Kasumi-1 (cell line): ENCODE results near the gene CDKN1C.
A peak's percentile ranks its signal among the peaks of the same experiment; 100 is the strongest.
"Not testable (repeated sequence)": the region's sequence is repeated elsewhere in the genome, so short reads cannot be mapped to it uniquely, and the experiment has no call there.

ENCODE experiments used
- DNase-seq, 2 experiments: peaks; one replicate each; lab custom pipeline; 2025; lab: John Stamatoyannopoulos, UW

Gene CDKN1C

DNA sequence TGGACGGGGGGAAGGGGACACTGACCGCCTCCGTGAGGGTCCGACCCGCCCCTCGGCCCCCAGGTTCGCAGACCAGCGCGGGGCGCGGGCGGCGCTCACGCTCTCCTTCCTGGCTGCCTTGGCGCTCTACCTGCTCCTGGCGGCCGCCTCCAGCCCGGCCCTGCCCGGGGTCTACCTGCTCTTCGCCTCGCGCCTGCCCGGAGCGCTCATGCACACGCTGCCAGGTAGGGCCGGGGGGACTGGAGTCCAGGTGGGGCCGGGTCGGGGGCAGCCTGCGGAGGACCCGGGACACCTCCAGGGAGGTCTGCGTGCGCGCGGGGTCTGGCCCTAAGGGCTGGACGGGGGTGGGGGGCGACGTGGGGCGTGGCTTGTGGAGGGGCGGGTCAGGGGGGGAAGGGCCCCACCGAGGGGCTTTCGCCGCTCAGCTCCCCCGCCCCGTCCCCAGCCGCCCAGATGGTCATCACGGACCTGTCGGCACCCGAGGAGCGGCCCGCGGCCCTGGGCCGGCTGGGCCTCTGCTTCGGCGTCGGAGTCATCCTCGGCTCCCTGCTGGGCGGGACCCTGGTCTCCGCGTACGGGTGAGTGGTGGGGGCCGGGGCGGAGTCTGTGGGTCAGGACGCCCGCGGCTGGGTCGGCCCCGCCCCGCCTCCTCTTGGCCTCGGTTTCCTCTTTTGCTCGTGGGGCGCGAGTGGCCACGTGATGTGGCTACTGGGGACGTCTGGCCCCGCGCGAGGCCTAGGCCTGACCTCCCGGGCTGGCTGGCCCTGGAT is 23.7 kb upstream of the CDKN1C start:
- no peak for DNase-seq

DNA sequence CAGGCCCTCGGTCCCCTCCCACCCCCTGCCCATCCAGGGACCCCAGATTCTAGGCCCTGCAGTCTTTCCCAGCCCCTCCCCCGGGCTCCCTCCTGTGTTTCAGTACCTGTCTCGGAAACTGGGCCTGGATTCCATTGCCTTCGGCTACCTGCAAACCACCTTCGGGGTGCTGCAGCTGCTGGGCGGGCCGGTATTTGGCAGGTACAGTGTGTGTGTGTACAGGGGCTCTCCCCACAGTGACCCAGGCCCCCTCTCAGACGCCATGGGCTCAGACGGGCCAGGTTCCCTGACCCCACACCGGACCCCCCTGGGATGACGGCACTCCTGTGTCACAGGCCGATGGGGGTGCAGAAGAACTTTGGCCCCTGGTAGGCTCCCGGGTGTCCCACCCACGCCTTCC is 22.6 kb upstream of the CDKN1C start:
- no peak for DNase-seq

DNA sequence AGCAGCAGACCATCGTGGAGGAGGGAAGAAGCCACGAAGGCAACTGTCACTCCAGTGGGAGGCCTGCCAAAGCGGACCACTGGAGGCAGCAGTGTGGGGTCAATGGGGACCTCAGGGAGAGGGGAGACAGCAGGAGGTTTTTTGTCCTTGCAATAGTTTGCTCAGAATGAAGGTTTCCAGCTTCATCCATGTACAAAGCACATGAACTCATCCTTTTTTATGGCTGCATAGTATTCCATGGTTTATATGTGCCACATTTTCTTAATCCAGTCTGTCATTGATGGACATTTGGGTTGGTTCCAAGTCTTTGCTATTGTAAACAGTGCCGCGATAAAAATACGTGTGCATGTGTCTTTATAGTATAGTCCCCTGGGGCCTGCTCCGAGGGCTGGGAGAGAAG is 19.7 kb upstream of the CDKN1C start:
- not testable (repeated sequence) for DNase-seq

- DNase-seq = no peak
Measured at GRCh38 chr11:2904153-2905052, 18.8 kb upstream of the CDKN1C start.

GRCh38 chr11:2903672-2904011 is 18.1 kb upstream of the CDKN1C start:
- no peak for DNase-seq

DNA sequence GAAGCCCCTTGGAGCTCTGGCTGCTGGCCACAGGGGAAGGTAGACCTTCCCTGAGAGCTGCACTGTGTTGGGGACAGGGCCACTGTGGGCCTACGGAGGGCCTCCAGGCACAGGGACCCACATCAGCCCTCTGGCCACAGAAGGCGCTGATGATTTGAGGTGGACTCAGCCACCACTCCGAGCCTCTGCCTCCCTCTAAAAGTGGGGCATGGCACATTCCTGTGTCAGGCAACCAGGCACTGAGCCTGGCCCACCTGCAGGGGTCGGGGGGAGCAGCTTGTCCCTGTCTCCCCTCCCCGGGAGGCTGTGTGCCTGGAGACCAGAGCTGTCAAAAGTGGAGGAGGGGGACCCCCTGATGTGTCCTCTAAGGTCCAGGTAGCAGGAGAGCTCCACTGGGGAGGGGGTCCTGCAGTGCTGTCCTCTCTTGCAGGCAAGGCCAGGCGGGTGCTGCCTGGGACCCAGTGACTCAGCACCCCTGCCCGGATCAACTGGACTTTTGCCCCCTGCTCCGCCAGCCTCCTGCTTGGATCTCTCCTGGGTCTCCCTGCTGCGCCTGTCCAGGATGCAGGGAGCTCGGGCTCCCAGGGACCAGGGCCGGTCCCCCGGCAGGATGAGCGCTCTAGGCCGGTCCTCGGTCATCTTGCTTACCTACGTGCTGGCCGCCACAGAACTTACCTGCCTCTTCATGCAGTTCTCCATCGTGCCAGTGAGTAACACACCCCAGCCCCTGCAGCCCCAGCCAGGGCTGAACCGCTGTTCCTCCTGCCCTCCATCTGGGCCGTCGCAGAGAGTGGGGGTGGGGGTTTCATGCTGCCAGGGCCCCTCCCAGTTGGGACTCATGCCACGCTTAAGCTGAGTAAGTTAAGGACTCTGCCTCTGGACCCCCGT is 17.5 kb upstream of the CDKN1C start:
- no peak for DNase-seq

- peak; percentile 93 to 94 for DNase-seq
Measured at GRCh38 chr11:2901854-2902783, 16.5 kb upstream of the CDKN1C start.

GRCh38 chr11:2901196-2901796 is 15.7 kb upstream of the CDKN1C start:
- no peak for DNase-seq

- peak; percentile 60 to 75 for DNase-seq
Measured at GRCh38 chr11:2899080-2899783, 13.7 kb upstream of the CDKN1C start.

GRCh38 chr11:2898366-2899079 is 12.9 kb upstream of the CDKN1C start:
- peak; percentile 90 to 93 for DNase-seq

GRCh38 chr11:2897048-2897447 is 11.5 kb upstream of the CDKN1C start:
- DNase-seq = no peak

GRCh38 chr11:2896047-2896446 is 10.5 kb upstream of the CDKN1C start:
- DNase-seq = no peak

GRCh38 chr11:2893935-2894334 is 8.4 kb upstream of the CDKN1C start:
- no peak for DNase-seq

DNA sequence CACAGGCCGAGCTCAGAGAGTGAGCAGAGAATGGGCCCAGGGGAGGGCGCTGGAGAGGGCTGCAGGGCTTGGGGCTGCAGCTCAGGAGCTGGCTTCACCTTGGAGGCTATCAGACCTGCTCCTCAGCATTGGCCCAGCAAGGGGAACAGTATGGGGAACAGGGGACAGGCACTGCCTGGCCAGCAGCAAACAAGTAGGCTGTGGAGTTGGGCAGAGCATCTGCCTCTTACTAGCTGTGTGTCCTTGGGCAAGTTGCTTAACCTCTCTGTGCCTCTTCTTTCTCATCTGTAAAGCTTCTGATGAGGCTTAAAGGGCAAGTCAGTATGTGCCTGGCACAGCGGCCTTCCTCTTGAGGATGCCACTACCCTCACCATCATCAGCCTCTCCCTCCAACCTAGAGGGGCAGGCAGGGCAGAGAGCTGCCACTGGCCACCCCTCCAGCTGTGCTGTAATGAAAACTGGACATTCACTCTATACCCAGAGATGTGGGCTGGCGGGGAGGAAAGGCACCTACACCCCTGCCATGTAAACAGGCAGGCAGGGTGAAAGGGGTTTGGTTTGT is 7.5 kb upstream of the CDKN1C start:
- DNase-seq = no peak

DNA sequence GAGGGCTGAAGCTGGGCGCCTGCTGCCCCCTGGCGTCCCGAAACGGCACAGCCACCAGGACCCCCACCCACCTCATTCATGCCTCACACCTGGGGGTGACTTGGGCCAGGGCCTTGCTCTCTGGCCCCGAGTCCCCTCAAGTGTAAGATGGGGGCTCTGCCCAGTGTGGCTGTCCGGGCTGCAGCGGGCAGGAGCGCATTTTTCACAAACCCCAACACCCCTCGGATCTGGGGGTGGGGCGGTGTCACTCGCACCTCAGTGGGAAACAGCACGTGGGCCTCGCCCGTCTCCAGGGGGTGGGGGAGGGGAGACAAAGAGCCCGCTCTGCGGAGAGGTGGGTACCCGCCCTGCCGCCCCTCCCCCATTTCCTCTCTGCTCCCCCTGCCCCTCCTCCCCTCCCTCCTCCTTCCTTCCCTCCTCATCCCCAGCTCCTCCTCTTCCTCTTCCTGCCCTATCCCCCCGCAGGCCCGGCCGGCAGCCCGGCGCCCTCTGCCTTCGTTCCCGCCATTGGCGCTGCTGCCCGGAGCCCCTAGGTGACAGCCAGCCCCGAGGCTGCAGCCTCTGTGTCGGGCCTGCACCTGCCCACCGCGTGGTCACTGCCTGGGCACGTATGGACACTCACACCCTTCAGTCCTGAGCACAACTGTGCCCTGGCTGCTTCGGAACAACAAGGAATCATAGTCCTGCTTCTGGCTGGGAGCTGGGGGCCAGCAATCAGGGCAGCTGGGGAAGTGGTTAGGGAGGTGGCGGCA is 6.8 kb upstream of the CDKN1C start:
- peak; percentile 59 to 63 for DNase-seq

GRCh38 chr11:2891326-2892214 is 6.0 kb upstream of the CDKN1C start:
- DNase-seq = no peak
